ENCODE measurements around the gene CEP85L.

The CEP85L gene

DNA sequence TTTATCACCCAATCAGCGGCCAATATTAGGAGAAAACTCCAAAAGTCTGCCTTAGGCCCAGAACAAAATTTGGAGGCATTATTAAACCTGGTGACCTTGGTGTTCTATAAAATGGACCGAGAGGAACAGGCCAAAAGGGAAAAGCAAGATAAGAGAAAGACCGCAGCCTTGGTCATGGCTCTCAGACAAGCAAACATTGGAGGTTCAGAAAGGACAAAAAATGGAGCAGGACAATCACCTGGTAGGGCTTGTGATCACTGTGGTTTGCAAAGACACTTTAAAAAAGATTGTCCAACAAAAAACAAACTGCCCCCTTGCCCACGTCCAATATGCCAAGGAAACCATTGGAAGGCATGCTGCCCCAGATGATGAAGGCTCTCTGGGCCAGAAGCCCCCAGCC is 31.2 kb downstream of the CEP85L start:
- DNase-seq (ENCODE audit: low read depth), result no peak

DNA sequence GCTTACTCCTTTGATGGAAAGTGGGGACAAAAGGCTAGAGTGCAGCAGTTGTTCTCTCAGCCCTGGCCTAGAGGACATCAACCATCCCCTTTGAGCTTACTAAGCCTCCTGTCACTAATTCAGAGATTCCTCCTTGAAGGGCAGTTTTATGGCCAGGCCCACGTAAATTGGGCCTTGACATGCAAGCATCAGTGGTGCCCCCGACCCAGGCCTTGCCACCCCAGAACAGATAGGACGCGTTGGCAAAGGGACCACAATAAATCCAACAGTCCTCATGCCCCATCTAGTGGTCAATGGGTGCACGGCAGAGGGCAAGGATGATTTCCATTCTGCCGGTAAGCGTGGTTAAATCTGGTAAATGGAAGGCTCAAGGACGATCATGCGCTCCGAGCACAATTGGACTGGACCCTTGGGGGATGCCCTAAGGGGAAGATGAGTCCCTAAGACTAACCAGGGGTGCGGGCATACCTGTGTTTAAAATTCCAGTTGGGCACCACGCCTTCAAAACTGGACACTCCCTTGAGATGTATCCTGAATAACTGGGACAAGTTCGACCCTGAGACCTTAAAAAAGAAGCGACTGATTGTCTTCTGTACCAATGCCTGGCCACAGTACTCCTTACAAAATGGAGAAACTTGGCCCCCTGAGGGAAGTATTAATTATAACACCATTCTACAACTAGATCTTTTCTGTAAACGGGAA is 32.6 kb downstream of the CEP85L start:
- peak; percentile 6 for DNase-seq (ENCODE audit: low read depth)

DNA sequence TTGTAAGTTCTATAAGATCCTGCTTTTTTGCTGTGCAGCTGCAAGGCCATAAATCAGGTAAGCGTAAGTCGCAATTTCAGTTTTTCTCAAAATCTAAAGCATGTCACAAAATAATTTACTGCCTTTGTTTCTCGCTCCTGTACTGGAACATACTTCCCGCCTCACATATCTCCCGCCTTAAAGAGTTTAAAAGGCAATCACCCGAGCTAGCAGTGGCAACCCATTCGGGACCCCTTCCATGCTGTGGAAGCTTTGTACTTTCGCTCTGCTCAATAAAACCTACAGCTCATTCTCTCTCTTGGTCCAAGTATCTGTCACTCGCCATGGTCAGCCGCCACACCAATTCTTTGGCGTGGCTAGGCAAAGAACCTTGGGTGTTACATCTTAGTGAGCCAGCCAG is 34.0 kb downstream of the CEP85L start:
- DNase-seq (ENCODE audit: low read depth), result no peak

DNA sequence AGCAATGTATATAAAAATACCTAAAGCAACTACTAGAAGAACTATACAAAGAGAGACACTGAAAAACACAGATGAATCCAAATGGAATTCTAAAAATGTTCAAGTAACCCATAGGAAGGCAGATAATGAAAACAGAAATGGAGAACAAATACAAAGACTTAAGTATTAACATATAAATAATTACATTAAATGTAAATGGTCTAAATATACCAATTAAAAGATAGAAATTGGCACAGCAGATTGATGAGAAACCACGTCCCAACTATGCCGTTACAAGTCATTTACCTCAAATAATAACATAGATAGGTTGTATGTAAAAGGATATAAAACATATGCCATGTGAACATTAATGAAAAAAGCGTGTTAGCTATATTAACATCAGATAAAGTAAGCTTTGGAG is 40.1 kb downstream of the CEP85L start:
- no peak for DNase-seq (ENCODE audit: low read depth)

DNA sequence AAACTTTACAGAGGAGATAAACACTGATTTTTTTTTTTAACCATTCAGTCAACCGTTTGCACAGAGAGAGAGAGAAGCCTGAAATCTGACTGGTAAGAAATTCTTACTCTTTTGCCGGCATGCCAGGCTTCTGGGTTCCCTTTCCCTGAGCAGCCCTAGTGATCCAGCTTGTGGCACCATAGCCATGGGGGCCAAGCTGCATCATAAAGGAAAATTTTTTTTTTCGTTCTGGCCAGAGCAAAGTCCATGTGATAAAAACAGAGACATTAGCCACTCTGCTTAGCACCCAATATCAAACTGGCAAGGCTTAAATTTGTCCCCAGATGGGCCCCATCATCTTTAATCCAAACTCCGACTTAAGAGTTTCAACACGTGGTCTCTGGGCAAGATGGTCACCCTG is 44.5 kb downstream of the CEP85L start:
- no peak for DNase-seq (ENCODE audit: low read depth)

DNA sequence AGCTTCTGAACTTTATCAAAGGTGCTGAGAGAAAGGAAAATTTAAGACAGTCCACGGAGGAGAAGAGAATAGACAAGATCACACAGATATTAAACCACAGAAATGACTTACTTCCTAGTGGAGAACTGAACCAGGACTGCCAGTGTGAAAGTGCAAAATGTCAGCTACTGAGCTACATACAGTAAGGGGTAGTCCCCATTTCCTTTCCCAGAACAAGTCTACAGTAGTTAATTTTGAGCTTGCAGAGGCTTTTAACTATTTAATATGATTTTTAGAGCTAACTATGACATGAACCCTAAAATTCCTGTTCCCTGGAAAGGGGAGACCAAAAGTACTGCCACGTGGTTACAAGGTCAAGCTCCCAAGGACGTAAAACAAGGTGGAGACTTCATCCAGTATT is 45.1 kb downstream of the CEP85L start:
- DNase-seq (ENCODE audit: low read depth), result no peak

DNA sequence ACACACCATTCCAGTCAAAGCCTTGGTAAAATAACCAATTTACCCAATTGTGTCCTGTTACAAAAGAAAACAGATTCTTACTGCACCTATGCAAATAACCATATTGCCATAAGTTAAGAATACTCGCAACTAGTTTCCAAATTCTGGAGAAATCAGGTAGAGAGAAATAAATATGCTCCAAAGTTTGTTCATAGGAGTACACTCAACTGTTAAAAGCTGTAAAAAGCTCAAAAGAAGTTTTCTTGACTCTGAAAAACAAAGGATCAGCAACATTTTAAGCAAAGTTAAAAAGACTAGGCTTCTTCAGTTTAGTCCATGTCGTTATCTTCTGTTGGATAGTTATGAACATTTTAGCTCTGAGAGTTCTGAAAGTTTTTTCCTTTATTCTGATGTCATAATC is 48.0 kb downstream of the CEP85L start:
- no peak for DNase-seq (ENCODE audit: low read depth)

DNA sequence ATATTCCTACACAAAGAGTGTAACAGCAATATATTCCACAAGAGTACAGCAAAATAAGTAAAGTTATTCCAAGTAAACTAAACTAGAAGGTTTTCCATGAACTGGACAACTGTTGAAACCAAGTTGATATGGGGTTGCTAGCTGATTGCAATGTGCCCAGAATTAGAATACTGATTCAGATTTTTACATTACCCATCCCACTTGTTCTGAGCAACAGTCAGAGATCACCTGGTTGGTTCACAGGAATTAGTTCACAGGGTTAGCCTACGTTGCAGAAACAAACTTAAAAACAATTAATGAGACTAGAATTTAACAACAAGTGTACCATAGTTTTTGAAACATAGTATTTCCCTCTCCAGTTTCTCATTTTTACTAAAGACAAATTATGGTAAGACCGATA is 49.1 kb downstream of the CEP85L start:
- DNase-seq (ENCODE audit: low read depth), result no peak

DNA sequence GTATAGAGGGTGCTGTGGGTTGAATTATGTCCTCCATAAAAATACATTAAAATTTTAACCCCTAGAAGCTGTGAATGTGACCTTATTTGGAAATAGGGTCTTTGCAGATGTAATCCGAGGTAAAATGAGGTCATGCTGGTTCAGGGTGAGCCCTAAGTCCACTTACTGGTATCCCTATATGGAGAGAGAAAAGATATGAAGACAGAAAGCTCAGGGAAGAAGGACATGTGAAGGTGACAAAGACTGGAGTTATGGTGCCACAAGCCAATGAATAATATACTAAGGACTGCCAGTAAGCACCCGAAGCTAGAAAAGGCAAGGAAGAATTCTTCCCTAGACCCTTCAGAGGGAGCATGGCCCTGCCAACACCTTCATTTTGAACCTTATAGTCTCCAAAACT is 53.1 kb downstream of the CEP85L start:
- DNase-seq (ENCODE audit: low read depth), result no peak

DNA sequence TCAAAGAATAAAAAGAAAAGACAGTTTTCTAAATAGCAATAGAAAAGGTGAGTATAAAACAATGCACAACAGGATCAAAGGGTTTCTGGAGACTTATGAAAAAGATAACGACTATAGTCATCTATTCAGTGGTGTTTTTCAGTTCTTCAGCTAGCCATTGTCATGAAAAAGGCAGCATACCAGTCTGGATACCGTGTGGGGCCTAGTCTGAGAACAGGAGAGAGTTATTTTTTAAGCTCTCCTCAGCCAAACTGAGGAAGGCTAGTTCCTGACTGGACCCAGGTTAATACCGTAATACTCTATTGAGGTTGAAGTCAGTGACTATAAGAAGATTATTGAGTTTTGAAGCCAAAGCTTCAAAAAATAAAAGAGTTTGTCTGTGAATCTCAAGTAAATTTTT is 53.8 kb downstream of the CEP85L start:
- no peak for DNase-seq (ENCODE audit: low read depth)

DNA sequence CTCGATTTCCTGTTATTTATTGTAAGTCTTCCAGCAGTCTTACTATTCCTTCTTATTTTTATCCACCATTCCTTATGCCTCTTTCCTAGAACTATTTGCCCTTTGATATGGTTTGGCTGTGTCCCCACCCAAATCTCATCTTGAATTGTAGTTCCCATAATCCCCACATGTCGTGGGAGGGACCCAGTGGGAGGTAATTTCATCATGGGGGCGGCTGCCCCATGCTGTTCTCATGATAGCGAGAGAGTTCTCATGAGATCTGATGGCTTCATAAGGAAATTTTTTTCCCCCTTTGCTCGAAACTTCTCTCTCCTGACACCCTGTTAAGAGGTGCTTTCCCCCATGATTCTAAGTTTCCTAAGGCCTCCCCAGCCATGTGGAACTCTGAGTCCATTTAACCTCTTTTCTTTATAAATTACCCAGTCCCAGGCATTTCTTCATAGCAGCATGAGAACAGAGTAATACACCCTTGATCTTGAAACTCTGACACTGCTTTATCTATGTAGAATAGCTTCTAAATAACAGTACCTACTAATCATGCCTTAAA is 54.5 kb downstream of the CEP85L start:
- DNase-seq (ENCODE audit: low read depth), result no peak

DNA sequence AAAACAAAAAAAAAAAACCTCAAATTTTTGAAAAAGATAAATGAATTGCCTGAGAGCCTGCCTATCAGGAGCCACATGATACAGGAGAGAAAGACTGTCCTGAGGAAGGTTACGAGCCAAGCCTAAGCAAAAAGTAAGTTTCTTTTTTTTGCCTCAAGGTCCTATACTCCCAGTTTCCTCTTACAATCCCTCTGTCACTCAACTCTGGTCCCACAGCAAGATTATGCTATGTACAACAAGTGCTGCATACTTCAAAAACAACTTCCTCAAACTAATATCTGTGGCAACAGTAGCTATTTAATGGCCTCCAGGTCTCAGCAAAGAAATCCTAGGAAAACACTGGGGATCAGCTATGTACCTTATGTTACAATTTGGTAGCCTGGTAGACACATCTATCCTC is 56.5 kb downstream of the CEP85L start:
- DNase-seq (ENCODE audit: low read depth), result no peak

DNA sequence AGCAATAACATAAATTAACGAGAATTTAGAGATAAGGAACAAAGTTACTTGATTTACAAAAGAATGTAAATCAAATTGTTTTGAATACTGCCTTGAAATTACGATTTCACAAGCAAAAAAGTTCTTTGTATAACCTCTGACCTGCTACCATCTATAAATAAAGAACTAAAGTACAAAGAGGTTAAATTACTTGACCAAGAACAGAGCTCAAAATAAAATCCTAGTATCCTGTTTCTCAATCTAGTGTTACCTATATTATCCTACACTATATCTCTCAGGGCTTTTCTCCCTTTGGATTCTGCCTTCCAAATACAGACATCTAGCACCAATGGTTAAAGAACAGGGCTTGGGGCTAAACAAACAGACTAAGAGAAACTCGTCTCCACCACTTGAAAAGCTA is 59.5 kb downstream of the CEP85L start:
- no peak for DNase-seq (ENCODE audit: low read depth)

DNA sequence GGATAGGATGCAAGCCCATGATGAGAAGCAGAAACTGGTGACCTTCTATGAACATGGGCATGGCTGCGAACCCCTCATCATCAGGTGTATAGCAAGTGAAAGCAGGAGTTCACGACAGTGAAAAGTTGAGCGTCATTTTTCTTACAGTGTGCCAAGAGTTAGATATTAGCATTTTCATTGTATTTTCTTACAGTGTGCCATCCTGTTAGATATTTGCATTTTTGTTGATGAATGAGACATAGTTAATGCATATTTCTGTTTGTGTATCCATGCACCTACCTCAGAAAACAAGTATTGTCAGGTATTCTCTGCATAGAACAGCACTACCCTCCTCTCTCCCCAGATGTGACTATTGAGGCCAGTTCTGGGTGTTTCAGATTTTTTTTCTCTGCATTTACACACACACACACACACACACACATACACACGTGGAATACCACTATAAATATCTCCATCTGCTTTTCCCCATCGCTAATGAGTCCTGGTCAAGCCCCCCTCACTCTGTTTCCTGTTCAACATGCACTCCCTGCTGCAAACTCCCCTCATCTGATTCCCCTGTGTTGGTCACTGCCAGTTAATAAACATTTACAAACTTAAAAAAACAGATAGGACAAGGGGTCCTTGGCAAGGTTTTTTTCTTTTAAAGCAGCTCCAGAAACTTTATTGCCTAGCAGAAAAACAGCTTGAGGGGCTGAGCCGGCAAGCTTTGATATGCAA is 61.6 kb downstream of the CEP85L start:
- DNase-seq (ENCODE audit: low read depth), result no peak

DNA sequence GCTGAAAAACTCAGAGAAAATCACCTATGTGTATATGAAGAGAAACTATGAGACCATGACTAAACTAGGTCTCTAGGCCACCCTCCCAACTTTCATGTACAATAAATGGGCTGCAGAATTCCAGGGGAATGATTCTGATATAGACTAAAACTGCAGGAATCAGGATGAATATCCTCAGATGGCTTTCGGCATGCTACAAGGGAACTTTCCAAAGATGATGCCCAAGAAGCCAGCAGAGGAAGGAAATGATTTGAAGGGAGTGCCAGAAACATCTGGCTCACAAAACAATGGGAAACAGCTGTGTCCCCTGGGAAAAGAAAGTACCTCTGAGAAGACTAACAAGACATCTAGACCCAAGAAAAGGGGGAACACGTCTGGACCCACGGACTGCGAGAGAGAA is 62.2 kb downstream of the CEP85L start:
- DNase-seq (ENCODE audit: low read depth), result no peak

DNA sequence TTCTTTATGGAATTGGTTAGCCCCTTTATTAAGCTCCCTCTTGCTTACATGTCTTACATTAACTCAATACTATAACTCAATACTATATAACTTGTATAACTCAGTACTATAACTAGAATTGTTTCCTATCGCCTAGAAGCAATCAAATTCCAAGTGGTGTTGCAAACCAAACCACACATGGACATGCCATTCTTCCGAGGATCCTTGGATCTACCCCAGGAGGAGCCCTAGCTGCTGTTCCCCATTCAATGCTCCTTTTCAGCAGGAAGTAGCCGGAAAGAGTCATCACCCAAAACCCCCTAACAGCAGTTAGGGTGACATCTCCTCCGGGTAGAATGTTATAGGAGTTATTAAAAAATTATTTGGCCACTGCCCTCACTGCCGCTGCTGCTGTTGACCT is 62.8 kb downstream of the CEP85L start:
- no peak for DNase-seq (ENCODE audit: low read depth)

DNA sequence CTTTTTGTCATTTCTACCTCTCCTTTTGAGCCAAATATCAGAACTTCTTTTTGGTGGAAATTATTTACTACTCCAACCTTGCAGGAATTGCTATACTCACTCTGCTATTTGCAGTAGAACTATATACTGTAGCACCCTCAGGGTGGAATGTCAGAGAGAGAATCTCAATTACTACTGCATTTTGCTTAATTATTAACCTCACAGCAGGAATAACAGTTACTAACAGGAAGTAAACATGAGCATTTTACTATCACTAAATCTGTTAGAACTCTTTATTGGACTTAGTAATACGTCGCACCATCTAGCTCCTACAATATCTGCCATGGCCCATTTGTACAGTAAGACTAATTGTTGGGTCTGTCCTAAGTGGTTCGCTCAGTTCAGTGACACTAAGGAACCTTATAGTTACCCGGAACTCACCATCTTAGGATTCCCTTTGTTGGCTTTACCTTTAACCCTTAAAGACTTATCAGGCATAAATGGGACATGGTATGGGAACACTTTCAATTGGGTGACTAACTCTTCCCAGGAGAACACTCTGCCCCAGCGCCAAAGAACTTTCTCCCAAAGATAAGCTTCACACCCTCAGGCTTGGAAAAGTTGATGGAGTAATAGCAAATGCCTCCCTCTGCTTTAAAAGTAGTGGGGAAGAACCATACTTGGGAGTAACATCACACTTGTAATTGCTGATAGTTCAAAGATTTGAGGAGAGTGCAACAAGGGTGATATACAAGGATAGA is 64.5 kb downstream of the CEP85L start:
- no peak for DNase-seq (ENCODE audit: low read depth)

DNA sequence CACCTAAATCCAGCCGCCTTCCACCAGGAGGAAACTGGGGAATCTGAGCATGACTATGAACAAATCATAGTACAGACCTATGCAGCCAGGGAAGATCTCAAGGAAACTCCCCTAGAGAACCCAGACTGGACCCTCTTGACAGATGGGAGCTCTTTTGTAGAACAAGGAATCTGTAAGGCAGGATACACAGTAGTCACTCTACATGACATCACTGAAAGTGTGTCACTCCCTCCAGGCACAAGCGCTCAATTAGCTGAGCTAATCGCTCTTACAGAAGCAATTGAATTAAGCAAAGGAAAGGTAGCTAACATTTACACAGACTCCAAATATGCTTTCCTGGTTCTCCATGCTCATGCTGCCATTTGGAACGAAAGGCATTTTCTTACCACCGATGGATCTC is 66.5 kb downstream of the CEP85L start:
- no peak for DNase-seq (ENCODE audit: low read depth)

DNA sequence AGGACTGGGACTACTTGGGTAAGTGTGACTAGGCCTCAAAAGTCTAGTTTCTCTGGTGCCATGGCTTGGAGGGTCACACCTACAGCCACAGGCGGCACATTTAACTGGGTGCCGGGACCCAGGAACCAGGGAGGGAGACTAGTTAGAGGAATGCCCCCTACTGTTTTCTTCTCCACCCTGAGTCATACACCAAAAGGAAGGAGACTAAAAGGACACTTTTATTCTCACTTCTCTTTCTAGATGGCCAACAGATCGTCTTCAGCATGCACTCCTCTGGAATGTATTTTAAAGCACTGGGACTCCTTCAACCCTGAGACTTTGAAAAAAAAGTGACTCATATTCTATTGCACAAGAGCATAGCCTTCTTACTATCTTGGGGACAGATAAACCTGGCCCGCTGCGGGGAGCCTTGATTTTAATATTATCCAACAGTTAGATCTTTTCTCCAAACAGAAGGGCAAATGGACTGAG is 69.9 kb downstream of the CEP85L start:
- DNase-seq (ENCODE audit: low read depth), result no peak

DNA sequence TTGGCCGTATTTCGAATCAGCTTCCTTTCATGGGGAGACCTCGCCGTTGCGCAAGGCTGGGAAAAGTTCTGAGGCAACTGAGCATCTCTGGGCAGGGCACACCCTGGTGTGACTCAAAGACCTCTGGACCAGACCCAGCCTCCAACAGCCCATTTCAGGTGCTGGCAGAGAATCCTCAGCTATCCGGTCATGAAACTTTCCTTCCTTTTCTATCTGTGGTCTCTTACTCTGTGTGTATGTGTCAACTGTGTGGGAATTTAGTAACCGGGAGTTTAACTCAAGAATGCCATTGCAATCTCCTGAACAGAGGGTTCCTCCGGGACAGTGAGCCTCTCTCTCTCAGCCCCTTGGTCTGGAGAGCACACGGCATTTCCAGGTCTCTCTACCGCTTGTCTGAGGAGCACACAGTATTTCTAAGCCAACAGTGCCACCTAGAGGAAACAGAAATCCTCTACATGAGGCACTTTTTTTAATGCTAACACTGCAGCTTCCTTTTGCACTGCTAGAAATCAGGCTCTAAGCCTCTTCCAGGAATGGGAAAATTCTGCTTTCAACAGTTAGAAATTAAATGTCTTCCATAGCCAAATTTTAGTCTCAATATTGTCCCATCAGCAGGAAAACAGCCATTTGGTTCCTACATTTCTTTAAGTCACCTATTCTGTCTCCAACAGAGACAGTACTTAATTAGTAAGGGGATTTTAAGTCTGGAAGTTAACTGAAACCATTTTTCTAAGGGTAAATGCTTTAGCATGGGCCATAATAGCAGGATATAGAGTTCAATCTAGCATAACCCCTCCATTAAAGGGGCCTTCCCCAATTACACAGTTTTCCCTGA is 70.6 kb downstream of the CEP85L start:
- peak; percentile 64 for DNase-seq (ENCODE audit: low read depth)

DNA sequence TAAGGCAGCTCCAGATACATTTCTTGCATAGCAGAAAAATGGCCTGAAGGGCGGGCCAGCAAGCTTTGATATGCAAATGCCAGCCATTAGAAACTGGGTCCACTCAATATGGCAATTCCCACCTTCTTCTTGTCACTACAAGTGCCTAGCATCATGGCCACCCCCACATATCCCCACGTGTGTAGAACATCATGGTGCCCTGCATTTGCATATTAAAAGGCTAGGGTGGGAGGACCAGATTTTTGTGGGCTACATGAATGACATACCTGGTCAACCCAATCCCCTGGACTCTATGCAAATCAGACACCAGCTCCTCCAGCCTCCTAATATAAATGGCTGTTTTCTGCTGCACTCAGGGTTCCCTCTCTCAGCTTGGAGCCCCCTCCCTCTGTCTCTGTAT is 71.6 kb downstream of the CEP85L start:
- no peak for DNase-seq (ENCODE audit: low read depth)

DNA sequence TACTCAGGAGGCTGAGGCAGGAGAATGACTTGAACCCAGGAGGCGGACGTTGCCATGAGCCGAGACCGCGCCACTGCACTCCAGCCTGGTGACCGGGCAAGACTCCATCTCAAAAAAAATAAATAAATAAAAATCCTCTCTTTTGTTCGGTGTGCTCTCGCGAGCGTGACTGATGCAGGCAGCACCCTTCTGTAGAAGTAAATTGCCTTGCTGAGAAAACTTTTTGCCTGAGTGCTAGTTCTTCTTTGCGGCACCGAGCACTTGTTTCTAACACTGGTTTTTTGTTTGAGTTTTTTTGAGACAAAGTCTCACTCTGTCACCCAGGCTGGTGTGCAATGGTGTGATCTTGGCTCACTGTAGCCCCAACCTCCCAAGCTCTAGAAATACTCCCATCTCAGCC is 72.8 kb downstream of the CEP85L start:
- DNase-seq (ENCODE audit: low read depth), result no peak

All from stromal cell of bone marrow (primary cell).